Stimulated activated CD4-positive, alpha-beta T cell treated with anti-CD3 and anti-CD28 coated beads, TNF-alpha, amount 100 ng/mL, for 48 hours (primary cell): ENCODE data around the gene MED23.
A peak's percentile ranks its signal among the peaks of the same experiment; 100 is the strongest.
"Not testable (repeated sequence)": the region's sequence is repeated elsewhere in the genome, so short reads cannot be mapped to it uniquely, and the experiment has no call there.

Experiments
- DNase-seq, 3 donors: peaks; one replicate each; pipeline ENCODE4 v3.0.0-alpha.2; 2020; ENCODE audit warnings: low read depth in 3 of 3

The MED23 gene

GRCh38 chr6:131574686-131575085 is 53.4 kb downstream of the MED23 start:
- no peak for DNase-seq

DNA sequence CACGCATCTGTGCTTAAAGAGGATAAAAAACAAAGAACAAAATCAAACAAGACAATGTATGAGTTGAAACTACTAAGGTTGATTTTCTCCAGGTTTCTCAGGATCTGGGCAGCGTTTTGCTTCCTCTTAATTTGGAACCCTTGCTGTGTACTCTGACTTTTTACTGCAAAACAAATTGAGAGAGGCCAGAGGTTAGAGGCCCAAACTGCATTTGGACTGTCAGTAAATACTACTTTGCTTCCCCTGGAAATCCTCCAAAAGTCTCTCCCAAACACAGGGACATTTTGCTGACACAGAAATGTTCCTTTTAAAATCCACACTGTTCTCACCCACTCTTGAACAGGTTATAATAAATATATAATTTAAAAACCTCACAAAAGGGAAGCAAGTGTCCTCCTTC is 53.9 kb downstream of the MED23 start:
- no peak for DNase-seq

DNA sequence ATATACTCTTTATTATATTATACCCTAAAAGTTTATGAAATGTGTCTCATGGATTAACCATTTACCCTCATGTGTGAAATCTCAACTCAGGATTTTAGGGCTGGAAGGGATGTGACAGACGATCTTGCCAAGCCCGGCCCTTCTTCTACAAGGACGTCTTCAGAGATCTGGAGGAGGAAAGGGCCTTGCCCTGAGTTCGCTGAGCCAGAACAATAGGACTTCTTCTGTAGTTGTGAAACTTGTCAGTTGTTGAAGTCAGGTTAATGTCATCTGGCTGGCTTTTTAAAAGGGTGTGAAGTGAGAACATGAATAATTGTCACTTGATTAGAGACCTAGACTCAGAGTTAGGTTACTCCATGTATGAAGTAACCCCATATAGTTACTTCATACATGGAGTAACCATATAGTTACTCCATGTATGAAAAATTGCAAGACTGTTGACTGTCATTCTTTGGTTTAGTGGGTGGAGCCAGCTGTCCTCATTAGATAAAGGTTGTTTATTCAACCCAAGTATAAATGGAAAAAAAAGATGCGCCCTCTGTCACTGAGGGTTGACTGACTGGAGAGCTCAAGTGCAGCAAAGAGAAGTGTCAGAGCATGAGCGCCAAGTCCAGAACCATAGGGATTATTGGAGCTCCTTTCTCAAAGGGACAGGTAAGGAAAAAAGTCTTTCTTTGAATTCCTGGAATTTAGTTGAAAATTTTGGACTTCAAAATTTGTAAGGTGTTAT is 55.2 kb downstream of the MED23 start, which contains the start of gene ARG1:
Gene ARG1, plus strand, starts transcription at position 541 of the 730 bp plus-strand sequence. Its CDS starts 57 bp downstream, at position 598.
- no peak for DNase-seq

GRCh38 chr6:131568726-131569125 is 59.3 kb downstream of the MED23 start:
- DNase-seq: no peak

- DNase-seq: no peak
These were observed 63.0 kb downstream of the MED23 start for GRCh38 chr6:131565056-131565455.

GRCh38 chr6:131561925-131562707 is 65.9 kb downstream of the MED23 start:
- DNase-seq: no peak

GRCh38 chr6:131558922-131559321 is 69.1 kb downstream of the MED23 start:
- DNase-seq: no peak

GRCh38 chr6:131555992-131556391 is 72.0 kb downstream of the MED23 start:
- DNase-seq: no peak

- no peak for DNase-seq
These were observed 75.5 kb downstream of the MED23 start for GRCh38 chr6:131552572-131552971.

GRCh38 chr6:131551902-131552301 is 76.1 kb downstream of the MED23 start:
- DNase-seq: no peak

GRCh38 chr6:131549811-131550210 is 78.2 kb downstream of the MED23 start:
- no peak for DNase-seq

- no peak for DNase-seq
These were observed 79.6 kb downstream of the MED23 start for GRCh38 chr6:131548441-131548840.

GRCh38 chr6:131547488-131547887 is 80.6 kb downstream of the MED23 start:
- no peak for DNase-seq

- no peak for DNase-seq
These were observed 82.7 kb downstream of the MED23 start for GRCh38 chr6:131545317-131545716.

- not testable (repeated sequence) for DNase-seq
These were observed 89.4 kb downstream of the MED23 start for GRCh38 chr6:131538615-131539014.

DNA sequence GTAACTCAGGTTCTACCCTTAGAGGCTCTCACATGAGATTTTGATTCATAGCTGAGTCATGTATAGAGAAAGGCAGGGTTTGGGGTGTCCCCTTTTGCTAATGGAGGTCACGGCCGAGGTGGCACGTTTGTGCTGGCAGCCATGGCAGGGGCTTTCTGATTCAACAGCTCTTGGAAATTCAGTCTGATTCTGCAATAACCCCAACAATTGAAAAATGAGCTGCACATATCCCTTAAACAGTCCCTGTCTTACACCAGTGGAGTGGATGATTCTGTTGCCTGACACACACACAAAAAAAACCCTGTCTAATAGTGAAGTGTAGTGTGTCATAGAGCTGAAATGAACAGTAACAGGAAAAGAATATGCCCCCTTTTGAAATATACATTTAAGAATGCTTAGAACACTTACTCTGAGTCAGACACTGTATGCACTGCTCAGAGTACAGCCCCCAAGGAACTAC is 95.4 kb downstream of the MED23 start:
- DNase-seq: peak; percentile 18 to 57 (median 47)

DNA sequence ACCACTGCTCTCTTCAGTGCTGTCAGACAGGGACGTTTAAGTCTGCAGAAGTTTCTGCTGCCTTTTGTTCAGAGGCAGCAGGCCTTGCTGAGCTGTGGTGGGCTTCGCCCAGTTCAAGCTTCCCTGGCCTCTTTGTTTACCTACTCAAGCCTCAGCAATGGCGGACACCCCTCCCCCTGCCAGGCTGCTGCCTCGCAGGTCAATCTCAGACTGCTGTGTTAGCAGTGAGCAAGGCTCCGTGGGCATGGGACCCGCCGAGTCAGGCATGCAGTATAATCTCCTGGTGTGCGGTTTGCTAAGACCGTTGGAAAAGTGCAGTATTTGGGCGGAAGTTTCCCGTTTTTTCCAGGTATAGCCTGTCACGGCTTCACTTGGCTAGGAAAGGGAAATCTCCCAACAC is 96.4 kb downstream of the MED23 start:
- not testable (repeated sequence) for DNase-seq

DNA sequence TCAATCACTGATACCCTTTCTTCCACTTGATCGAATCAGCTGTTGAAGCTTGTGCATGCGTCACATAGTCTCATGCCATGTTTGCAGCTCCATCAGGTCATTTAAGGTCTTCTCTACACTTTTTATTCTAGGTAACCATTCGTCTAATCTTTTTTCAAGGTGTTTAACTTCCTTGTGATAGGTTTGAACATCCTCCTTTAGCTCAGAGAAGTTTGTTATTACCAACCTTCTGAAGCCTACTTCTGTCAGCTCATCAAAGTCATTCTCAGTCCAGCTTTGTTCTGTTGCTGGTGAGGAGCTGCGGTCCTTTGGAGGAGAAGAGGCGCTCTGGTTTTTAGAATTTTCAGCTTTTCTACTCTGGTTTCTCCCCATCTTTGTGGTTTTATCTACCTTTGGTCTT is 97.1 kb downstream of the MED23 start:
- DNase-seq: not testable (repeated sequence)

DNA sequence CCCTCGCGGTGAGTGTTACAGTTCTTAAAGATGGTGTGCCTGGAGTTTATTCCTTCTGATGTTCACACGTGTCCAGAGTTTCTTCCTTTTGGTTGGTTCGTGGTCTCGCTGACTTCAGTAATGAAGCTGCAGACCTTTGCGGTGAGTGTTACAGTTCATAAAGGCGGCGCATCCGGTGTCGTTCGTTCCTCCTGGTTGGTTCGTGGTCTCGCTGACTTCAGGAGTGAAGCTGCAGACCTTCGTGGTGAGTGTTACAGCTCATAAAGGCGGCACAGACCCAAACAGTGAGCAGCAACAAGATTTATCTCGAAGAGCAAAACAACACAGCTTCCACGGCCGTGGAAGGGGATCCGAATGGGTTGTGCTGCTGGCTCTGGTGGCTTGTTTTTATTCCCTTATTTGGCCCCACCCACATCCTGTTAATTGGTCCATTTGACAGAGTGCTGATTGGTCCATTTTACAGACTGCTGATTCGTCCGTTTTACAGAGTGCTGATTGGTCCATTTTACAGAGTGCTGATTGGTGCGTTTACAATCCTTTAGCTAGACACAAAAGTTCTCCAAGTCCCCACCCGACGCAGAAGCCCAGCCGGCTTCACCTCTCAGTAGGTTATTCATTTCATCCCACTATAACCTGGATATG is 103.2 kb downstream of the MED23 start:
- no peak for DNase-seq

GRCh38 chr6:131523988-131524673 is 103.9 kb downstream of the MED23 start:
- no peak for DNase-seq
